Measurements from ENCODE around the gene IRX6. TPM values are rescaled to one million over a fixed set of nuclear protein-coding genes. Genes with fewer than 3 reads are reported as not detected.

The IRX6 gene
- total RNA-seq, 2 donors from 2014 or later: 0.66 TPM; not detected in 1

GRCh38 chr16:55373489-55373832 is 49.5 kb downstream of the IRX6 start:
- Histone ChIP-seq H3K4me1 (no peaks in the 10 kb centered on the region), H3K9me3 (no peaks in the 10 kb centered on the region), H3K36me3 (replicated peaks in 1 of 2; ENCODE audit: insufficient read depth in 1 of 2, low read depth in 2 of 2) (no peaks in the 10 kb centered on the region), H3K27me3 (no peaks in the 10 kb centered on the region), H3K27ac (no peak overlapping the region), H3K4me3 (no peak overlapping the region)
- intact Hi-C loops (cut with DNase I): no loop called here
- TF ChIP-seq, protein P1, sequence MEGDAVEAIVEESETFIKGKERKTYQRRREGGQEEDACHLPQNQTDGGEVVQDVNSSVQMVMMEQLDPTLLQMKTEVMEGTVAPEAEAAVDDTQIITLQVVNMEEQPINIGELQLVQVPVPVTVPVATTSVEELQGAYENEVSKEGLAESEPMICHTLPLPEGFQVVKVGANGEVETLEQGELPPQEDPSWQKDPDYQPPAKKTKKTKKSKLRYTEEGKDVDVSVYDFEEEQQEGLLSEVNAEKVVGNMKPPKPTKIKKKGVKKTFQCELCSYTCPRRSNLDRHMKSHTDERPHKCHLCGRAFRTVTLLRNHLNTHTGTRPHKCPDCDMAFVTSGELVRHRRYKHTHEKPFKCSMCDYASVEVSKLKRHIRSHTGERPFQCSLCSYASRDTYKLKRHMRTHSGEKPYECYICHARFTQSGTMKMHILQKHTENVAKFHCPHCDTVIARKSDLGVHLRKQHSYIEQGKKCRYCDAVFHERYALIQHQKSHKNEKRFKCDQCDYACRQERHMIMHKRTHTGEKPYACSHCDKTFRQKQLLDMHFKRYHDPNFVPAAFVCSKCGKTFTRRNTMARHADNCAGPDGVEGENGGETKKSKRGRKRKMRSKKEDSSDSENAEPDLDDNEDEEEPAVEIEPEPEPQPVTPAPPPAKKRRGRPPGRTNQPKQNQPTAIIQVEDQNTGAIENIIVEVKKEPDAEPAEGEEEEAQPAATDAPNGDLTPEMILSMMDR (IDR thresholded peaks at IDR 0.05): no peak
- DNase-seq (no peak), ATAC-seq (no peak)

DNA sequence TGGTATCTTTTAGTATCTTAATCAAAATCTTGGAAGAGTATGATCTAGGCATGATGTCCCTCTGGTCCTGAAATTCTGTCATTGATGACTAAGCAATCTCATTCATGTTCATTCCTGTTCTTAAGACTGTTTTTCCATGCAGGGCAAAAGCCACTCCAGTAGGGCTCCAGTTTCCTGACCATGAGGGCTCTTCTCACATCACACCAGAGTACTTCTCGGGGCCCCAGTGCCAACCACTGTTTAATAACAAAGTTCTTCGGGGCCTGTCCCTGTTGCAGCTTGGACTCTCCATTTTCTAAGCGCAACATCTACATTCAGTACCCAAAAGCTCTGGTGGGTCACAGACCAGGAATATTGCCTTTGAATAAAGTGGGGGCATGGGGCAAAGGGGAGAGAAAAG is 52.0 kb downstream of the IRX6 start:
- no peak for DNase-seq

GRCh38 chr16:55376567-55377167 is 52.7 kb downstream of the IRX6 start:
- no peak for DNase-seq
- TF ChIP-seq, protein P1 (IDR thresholded peaks at IDR 0.05): no peak
- no peak for TF ChIP-seq POLR2A (IDR thresholded peaks at IDR 0.05)
- Histone ChIP-seq H3K4me1 (no peaks in the 10 kb centered on the region), H3K27me3 (no peaks in the 10 kb centered on the region), H3K4me3 (no peak overlapping the region), H3K9me3 (no peaks in the 10 kb centered on the region), H3K27ac (no peak overlapping the region), H3K36me3 (replicated peaks in 1 of 2; ENCODE audit: insufficient read depth in 1 of 2, low read depth in 2 of 2) (no peaks in the 10 kb centered on the region)
- 93 to 94% methylated on average over 5 to 7 of the region's 7 CpGs for WGBS, 2 donors
- ATAC-seq: no peak
- intact Hi-C loops (cut with DNase I): no loop called here

More for the DNA sequence above, 52.0 kb downstream of the IRX6 start:
- no peak for ATAC-seq
- intact Hi-C loops (cut with DNase I): no loop called here
- Histone ChIP-seq H3K36me3 (replicated peaks in 1 of 2; ENCODE audit: insufficient read depth in 1 of 2, low read depth in 2 of 2) (no peaks in the 10 kb centered on the region), H3K4me1 (no peaks in the 10 kb centered on the region), H3K4me3 (no peak overlapping the region), H3K9me3 (no peaks in the 10 kb centered on the region), H3K27me3 (no peaks in the 10 kb centered on the region), H3K27ac (no peak overlapping the region)
- 93% methylated on average over 3 of the region's 3 CpGs for WGBS, 2 donors
- TF ChIP-seq, protein P1 (IDR thresholded peaks at IDR 0.05): no peak
- no peak for TF ChIP-seq POLR2A (IDR thresholded peaks at IDR 0.05)

DNA sequence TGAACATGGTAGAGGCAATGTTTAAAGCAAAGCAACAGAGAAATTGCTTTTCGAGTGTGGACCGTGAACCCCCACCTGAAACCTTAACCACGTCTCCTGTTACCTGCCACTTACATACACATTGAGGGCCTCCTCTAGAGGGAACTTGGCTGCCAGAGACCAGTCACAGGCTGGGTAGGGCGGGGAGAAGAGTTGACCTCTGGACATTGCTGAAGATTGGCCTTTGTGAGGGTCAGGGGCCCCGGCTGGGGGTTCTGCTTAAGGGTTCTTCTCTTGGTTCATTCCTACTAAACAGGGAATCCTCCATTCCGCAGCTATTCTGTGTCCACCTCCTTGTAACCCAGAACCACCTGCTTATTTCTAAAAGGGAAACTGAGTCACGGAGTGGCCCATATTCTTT is 53.8 kb downstream of the IRX6 start:
- Histone ChIP-seq H3K9me3 (no peaks in the 10 kb centered on the region), H3K27ac (no peak overlapping the region), H3K4me3 (no peak overlapping the region), H3K4me1 (no peaks in the 10 kb centered on the region), H3K36me3 (replicated peaks in 1 of 2; ENCODE audit: insufficient read depth in 1 of 2, low read depth in 2 of 2) (no peaks in the 10 kb centered on the region), H3K27me3 (no peaks in the 10 kb centered on the region)
- 62 to 74% methylated on average over 7 of the region's 7 CpGs for WGBS, 2 donors
- no peak for TF ChIP-seq POLR2A (IDR thresholded peaks at IDR 0.05)
- TF ChIP-seq, protein P1 (IDR thresholded peaks at IDR 0.05): no peak
- ATAC-seq (no peak), DNase-seq (no peak)
- intact Hi-C loops (cut with DNase I): no loop called here

DNA sequence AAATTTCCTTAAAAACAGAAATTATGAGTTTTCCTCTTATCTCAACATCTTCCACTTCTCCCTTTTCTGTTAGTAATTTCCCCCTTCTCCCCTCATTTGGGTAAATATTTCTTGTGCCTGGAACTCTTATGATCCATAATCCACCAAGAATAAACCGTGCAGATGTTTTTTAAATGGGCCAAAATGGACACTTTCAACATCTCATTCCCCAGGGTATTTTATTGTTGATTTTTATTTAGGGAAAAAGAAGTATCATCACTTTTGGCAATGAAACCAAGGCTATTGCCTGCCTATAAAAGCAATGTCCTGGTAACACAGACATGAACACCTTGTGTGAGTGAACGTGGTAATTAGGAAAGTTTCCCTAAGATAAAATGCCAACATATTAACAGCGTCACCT is 54.6 kb downstream of the IRX6 start:
- Histone ChIP-seq H3K36me3 (replicated peaks in 1 of 2; ENCODE audit: insufficient read depth in 1 of 2, low read depth in 2 of 2) (no peaks in the 10 kb centered on the region), H3K9me3 (no peaks in the 10 kb centered on the region), H3K27ac (no peak overlapping the region), H3K4me3 (no peak overlapping the region), H3K4me1 (no peaks in the 10 kb centered on the region), H3K27me3 (no peaks in the 10 kb centered on the region)
- ATAC-seq: no peak
- intact Hi-C loops (cut with DNase I): no loop called here
- 77 to 79% methylated on average over 3 of the region's 3 CpGs for WGBS, 2 donors
- DNase-seq: no peak
- TF ChIP-seq, protein P1 (IDR thresholded peaks at IDR 0.05): no peak
- no peak for TF ChIP-seq POLR2A (IDR thresholded peaks at IDR 0.05)
